C4-2B (cell line): ENCODE results near the gene PRKCB.

Experiments used
- ZFX ChIP-seq: fragments of 450-650 bp; IDR thresholded peaks from 2 replicates; pipeline ENCODE4 v1.6.1; 2017
- TF ChIP-seq, protein P1 (sequence below): fragments of 450-650 bp; conservative IDR thresholded peaks from 2 replicates; pipeline ENCODE4 v1.5.1; 2017; ENCODE audit warnings: mild to moderate bottlenecking

DNA sequence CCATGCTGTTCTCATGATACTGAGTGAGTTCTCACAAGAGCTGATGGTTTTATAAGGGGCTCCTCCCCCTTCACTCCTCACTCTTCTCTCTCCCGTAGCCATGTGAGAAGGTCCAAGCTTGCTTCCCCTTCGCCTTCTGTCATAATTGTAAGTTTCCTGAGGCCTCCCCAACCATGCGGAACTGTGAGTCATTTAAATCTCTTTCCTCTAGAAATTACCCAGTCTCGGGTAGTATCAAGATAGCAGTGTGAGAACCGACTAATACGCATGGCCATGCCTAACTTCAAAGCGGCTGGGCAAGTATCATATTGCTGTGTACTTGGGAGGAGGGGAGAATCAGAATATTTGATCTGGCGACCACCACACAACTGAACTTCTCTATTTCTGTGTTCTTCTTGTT, 88.3 kb downstream of the PRKCB start:
- TF ChIP-seq, protein P1, sequence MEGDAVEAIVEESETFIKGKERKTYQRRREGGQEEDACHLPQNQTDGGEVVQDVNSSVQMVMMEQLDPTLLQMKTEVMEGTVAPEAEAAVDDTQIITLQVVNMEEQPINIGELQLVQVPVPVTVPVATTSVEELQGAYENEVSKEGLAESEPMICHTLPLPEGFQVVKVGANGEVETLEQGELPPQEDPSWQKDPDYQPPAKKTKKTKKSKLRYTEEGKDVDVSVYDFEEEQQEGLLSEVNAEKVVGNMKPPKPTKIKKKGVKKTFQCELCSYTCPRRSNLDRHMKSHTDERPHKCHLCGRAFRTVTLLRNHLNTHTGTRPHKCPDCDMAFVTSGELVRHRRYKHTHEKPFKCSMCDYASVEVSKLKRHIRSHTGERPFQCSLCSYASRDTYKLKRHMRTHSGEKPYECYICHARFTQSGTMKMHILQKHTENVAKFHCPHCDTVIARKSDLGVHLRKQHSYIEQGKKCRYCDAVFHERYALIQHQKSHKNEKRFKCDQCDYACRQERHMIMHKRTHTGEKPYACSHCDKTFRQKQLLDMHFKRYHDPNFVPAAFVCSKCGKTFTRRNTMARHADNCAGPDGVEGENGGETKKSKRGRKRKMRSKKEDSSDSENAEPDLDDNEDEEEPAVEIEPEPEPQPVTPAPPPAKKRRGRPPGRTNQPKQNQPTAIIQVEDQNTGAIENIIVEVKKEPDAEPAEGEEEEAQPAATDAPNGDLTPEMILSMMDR = no peak
- TF ChIP-seq ZFX = no peak
